Panc1 (cell line): ENCODE data around the gene GATC. TPM values are rescaled to one million over a fixed set of nuclear protein-coding genes. Genes with fewer than 3 reads are reported as not detected.
A peak's percentile ranks its signal among the peaks of the same experiment; 100 is the strongest.

Experiments used
- ATAC-seq: fragments of 200-7000 bp; cut with Tn5 transposase; 2 replicates; pipeline ENCODE4 v1.9.1; 2020; ENCODE audit warnings: mild to moderate bottlenecking, moderate library complexity
- BruUV-seq: library from RNA; stranded (reverse); fragments of 400-500 nt; replicated peaks from 2 replicates; lab custom pipeline; 2021; lab: Mats Ljungman, UMichigan
- CTCF ChIA-PET: fragments of 300-600 bp; sonication (Branson Sonifier 250); formaldehyde crosslinking; loops from one replicate; lab custom pipeline; 2022; ENCODE audit warnings: antibody characterized with exemption; lab: Charles Lee
- POLR2A ChIA-PET: fragments of 300-600 bp; sonication (Branson Sonifier 250); formaldehyde crosslinking; loops from one replicate; lab custom pipeline; 2022; ENCODE audit warnings: antibody characterized with exemption; lab: Charles Lee
- DNase-seq: peaks from one replicate; pipeline ENCODE4 v3.0.0-alpha.2; 2010; ENCODE audit warnings: low read depth, low spot score
- H3K27ac ChIP-seq: 2 replicates; pipeline ENCODE4 v1.5.1; 2011; ENCODE audit warnings: mild to moderate bottlenecking, low read length, inconsistent platforms
- H3K27me3 ChIP-seq: fragments of 200-500 bp; sonication (Bioruptor generic); 2 replicates; pipeline ENCODE4 v1.6.0; 2014; ENCODE audit warnings: low read length, inconsistent platforms; ENCODE audit not compliant: control insufficient read depth, insufficient read depth
- H3K36me3 ChIP-seq: fragments of 200-500 bp; sonication (Bioruptor generic); 2 replicates; pipeline ENCODE4 v1.5.1; 2014; ENCODE audit warnings: inconsistent platforms, mild to moderate bottlenecking, low read length, moderate library complexity; ENCODE audit not compliant: control insufficient read depth, insufficient read depth
- H3K4me1 ChIP-seq: 2 replicates; pipeline ENCODE4 v1.5.1; 2011; ENCODE audit warnings: inconsistent platforms, mild to moderate bottlenecking, low read length, moderate library complexity; ENCODE audit not compliant: control insufficient read depth, insufficient read depth
- H3K4me3 ChIP-seq, 2 experiments: 2 replicates each; pipeline ENCODE4 v1.5.1; 2011 to 2012; ENCODE audit warnings: low read depth in 2 of 2, low read length in 2 of 2, mild to moderate bottlenecking in 2 of 2, inconsistent platforms in 1 of 2, moderate library complexity in 1 of 2
- H3K9me3 ChIP-seq: fragments of 200-500 bp; sonication (Bioruptor generic); 2 replicates; pipeline ENCODE4 v1.5.1; 2014; ENCODE audit warnings: low read depth, mild to moderate bottlenecking, inconsistent platforms, low read length, moderate library complexity; ENCODE audit not compliant: control insufficient read depth, insufficient read depth
- CTCF ChIP-seq: fragments of 450-650 bp; IDR thresholded peaks from 2 replicates; pipeline ENCODE4 v1.5.1; 2017; ENCODE audit warnings: mild to moderate bottlenecking
- POLR2AphosphoS5 ChIP-seq: IDR thresholded peaks from 2 replicates; pipeline ENCODE4 v1.6.1; 2012; ENCODE audit warnings: mild to moderate bottlenecking, low read depth, low read length, moderate library complexity
- REST ChIP-seq, 2 experiments: IDR thresholded peaks; 2 replicates each; pipeline ENCODE4 v1.6.1; 2011 to 2012; ENCODE audit warnings: low read depth in 2 of 2, control low read depth in 1 of 2, low read length in 1 of 2, mild to moderate bottlenecking in 1 of 2, moderate library complexity in 1 of 2; ENCODE audit not compliant: insufficient read depth in 1 of 2
- SIN3A ChIP-seq: IDR thresholded peaks from 2 replicates; pipeline ENCODE4 v1.6.1; 2012; ENCODE audit warnings: low read depth, mild to moderate bottlenecking, low read length, moderate library complexity, borderline replicate concordance; ENCODE audit not compliant: insufficient read depth
- TCF7L2 ChIP-seq: IDR thresholded peaks from 2 replicates; pipeline ENCODE4 v1.6.1; 2011; ENCODE audit warnings: mild to moderate bottlenecking, low read depth, low read length, inconsistent platforms
- in situ Hi-C: cut with HindIII; loops from 2 replicates; pipeline ENCODE4 v1.10.0; 2016; ENCODE audit warnings: low sequenced_read_pairs, low pct_unique_long_range_greater_than_20kb
- intact Hi-C: fragments of 100-400 bp; cut with micrococcal nuclease; formaldehyde crosslinking; loops from one replicate; pipeline ENCODE4 v1.10.0; 2022; ENCODE audit not compliant: unreplicated experiment
- total RNA-seq: library from RNA; stranded (reverse); gene quantifications from one replicate; pipeline ENCODE4 v1.2.1, GENCODE V29; 2021; ENCODE audit not compliant: unreplicated experiment

GATC gene
- total RNA-seq, 1 experiment from 2014 or later: 34.7 TPM

GRCh38 chr12:120498870-120499515 lies 52.7 kb downstream of the GATC start:
- no TSS peak for BruUV-seq
- TF ChIP-seq POLR2AphosphoS5 (peak; percentile 48; the same call in 1 of the 2 replicates), REST (IDR thresholded peaks at IDR 0.05; ENCODE audit: insufficient read depth in 1 of 2, low read depth in 2 of 2, low read length in 1 of 2) (no peak)
- no peak for ATAC-seq
- H3K9me3 ChIP-seq: no peaks in the 10 kb centered on the region
- POLR2A ChIA-PET: no interaction called here
- in situ Hi-C loops: no loop called here
- H3K27ac ChIP-seq: no peak overlapping the region
- H3K27me3 ChIP-seq: no peaks in the 10 kb centered on the region
- peaks cover 17% of the 10 kb centered on the region for H3K36me3 ChIP-seq
- DNase-seq: no peak
- intact Hi-C loops: no loop called here
- peaks cover 21% of the 10 kb centered on the region for H3K4me1 ChIP-seq
- CTCF ChIA-PET: no interaction called here
- H3K4me3 ChIP-seq: no peak overlapping the region

- intact Hi-C loops (no loop called here), in situ Hi-C loops (no loop called here)
- Histone ChIP-seq H3K4me3 (no peak overlapping the region), H3K4me1 (peaks cover 15% of the 10 kb centered on the region), H3K36me3 (peaks cover 15% of the 10 kb centered on the region), H3K9me3 (no peaks in the 10 kb centered on the region), H3K27me3 (no peaks in the 10 kb centered on the region), H3K27ac (no peak overlapping the region)
- no TSS peak for BruUV-seq
- TF ChIP-seq REST (IDR thresholded peaks at IDR 0.05; ENCODE audit: insufficient read depth in 1 of 2, low read depth in 2 of 2, low read length in 1 of 2) (no peak), TCF7L2 (no peak), SIN3A (no peak), CTCF (no peak), POLR2AphosphoS5 (no peak)
- ATAC-seq (no peak), DNase-seq (no peak)
- CTCF ChIA-PET: interaction anchor here (0.6 kb wide), 1 partner anchor 296 kb away, joined by 3 read pairs; no protein-coding TSS in a partner anchor
- POLR2A ChIA-PET: interaction anchor here (0.6 kb wide), 2 partner anchors 24 to 181 kb away, joined by 4 to 10 read pairs; no protein-coding TSS in a partner anchor
Measured at GRCh38 chr12:120500581-120500980, 54.3 kb downstream of the GATC start.
